Measurements from ENCODE around the gene ZBTB8OS.

Gene ZBTB8OS

DNA sequence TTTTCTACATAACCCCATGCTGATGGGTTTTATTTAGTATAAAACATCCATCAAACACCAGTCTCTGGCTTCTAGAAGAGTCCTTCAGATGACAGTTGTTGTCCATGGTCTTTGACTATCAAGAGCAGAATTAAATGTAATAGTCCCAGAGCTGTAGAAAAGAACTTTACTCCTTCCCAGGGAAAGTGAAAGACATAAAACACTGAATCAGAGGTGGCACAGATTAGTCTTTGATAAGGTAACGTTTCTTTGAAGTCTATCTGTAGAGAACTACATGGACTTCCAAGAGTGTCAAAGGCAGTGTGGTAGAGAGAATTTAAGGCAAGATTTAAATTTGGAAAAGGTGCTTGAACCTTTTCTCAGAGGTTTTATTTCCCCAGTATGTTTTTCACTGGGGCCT lies 30.3 kb upstream of the ZBTB8OS start:
- TF ChIP-seq FOXP2 (optimal IDR thresholded peaks at IDR 0.05; ENCODE audit: borderline replicate concordance, extremely low read depth, extremely low read length, insufficient read depth) (no peak), POLR2AphosphoS5 (IDR thresholded peaks at IDR 0.05; ENCODE audit: low read depth, low read length) (no peak), TAF1 (IDR thresholded peaks at IDR 0.05; ENCODE audit: borderline replicate concordance, insufficient read depth, low read length) (no peak), REST (IDR thresholded peaks at IDR 0.05; ENCODE audit: insufficient read depth in 1 of 2, low read depth in 2 of 2, low read length in 2 of 2) (no peak), SIN3A (IDR thresholded peaks at IDR 0.05; ENCODE audit: borderline replicate concordance, insufficient read depth, low read length) (no peak)

DNA sequence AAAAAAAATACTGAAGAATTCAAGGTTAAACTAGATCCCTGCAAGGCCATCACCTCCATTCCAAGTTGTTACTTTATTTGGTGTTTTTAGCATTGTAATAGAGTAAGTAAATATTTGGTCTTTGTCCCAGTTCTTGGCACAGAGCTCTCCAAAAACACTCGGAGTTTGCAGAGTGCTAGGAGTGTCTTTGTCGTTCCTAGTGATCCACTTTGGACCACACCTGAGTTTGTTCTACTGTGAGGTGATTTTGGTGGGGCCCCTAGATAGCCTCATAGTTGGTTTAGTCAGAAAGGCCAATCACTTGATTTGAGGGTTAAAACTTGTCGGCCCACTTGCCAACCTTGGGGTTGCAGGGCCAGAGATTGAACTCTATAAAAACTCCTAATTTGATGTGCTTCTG lies 26.6 kb upstream of the ZBTB8OS start:
- TF ChIP-seq FOXP2 (optimal IDR thresholded peaks at IDR 0.05; ENCODE audit: borderline replicate concordance, extremely low read depth, extremely low read length, insufficient read depth), result no peak
- no peak for TF ChIP-seq REST (IDR thresholded peaks at IDR 0.05; ENCODE audit: insufficient read depth in 1 of 2, low read depth in 2 of 2, low read length in 2 of 2)
- TF ChIP-seq TAF1 (IDR thresholded peaks at IDR 0.05; ENCODE audit: borderline replicate concordance, insufficient read depth, low read length), result no peak

DNA sequence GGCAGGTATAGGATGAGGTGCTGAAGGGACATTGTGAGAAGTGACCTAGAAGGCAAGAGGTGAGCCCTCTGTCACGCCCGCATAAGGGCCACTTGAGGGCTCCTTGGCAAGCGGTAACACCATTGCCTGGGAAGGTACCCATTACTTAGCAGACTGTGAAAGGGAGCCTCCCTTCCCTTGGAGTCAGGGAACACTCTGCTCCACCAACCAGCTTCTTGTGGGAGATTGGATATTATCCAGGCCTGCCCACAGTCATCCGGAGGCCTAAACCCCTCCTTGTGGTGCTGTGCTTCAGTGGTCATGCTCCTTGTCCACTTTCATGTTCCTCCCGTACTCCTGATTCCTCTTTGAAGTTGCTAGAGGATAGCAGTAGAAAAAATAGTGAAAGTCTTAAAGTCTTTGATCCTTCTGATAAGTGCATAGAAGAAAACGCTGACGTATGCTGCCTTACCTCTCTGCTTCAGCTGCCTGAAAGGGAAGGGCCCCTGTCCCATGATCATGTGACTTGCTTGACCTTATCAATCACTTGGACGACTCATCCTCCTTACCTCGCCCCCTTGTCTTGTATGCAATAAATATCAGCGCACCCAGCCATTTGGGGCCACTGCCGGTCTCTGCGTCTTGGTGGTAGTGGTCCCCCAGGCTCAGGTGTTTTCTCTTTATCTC lies 16.7 kb upstream of the ZBTB8OS start:
- TF ChIP-seq SIN3A (IDR thresholded peaks at IDR 0.05; ENCODE audit: borderline replicate concordance, insufficient read depth, low read length), result no peak
- no peak for TF ChIP-seq TAF1 (IDR thresholded peaks at IDR 0.05; ENCODE audit: borderline replicate concordance, insufficient read depth, low read length)
- no peak for TF ChIP-seq REST (IDR thresholded peaks at IDR 0.05; ENCODE audit: insufficient read depth in 1 of 2, low read depth in 2 of 2, low read length in 2 of 2)
- TF ChIP-seq FOXP2 (optimal IDR thresholded peaks at IDR 0.05; ENCODE audit: borderline replicate concordance, extremely low read depth, extremely low read length, insufficient read depth), result no peak
- no peak for TF ChIP-seq POLR2AphosphoS5 (IDR thresholded peaks at IDR 0.05; ENCODE audit: low read depth, low read length)

- TF ChIP-seq POLR2AphosphoS5 (IDR thresholded peaks at IDR 0.05; ENCODE audit: low read depth, low read length), result no peak
- TF ChIP-seq REST (IDR thresholded peaks at IDR 0.05; ENCODE audit: insufficient read depth in 1 of 2, low read depth in 2 of 2, low read length in 2 of 2), result no peak
- no peak for TF ChIP-seq FOXP2 (optimal IDR thresholded peaks at IDR 0.05; ENCODE audit: borderline replicate concordance, extremely low read depth, extremely low read length, insufficient read depth)
- no peak for TF ChIP-seq SIN3A (IDR thresholded peaks at IDR 0.05; ENCODE audit: borderline replicate concordance, insufficient read depth, low read length)
- TF ChIP-seq TAF1 (IDR thresholded peaks at IDR 0.05; ENCODE audit: borderline replicate concordance, insufficient read depth, low read length), result no peak
Measured at GRCh38 chr1:32665915-32666314, 15.6 kb upstream of the ZBTB8OS start.

DNA sequence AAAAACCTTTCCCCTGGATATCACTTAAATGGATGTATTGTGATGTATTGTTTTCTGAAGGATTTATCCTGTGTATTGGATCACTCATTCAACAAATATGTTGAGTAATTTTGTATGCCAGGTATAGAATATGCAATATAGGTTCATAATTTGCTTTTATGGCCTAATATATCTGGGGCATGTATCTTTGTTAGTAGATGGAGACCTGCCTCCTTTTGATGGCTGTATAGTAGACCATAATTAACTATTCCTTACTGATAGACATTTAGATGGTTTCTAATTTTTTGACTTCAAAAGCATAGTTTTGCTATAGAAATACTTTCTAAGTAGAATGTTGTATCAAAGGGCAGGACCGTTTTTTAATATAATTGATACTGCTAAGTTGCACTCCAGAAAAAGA lies 9.2 kb upstream of the ZBTB8OS start:
- TF ChIP-seq FOXP2 (optimal IDR thresholded peaks at IDR 0.05; ENCODE audit: borderline replicate concordance, extremely low read depth, extremely low read length, insufficient read depth) (no peak), TAF1 (IDR thresholded peaks at IDR 0.05; ENCODE audit: borderline replicate concordance, insufficient read depth, low read length) (no peak), POLR2AphosphoS5 (IDR thresholded peaks at IDR 0.05; ENCODE audit: low read depth, low read length) (no peak), SIN3A (IDR thresholded peaks at IDR 0.05; ENCODE audit: borderline replicate concordance, insufficient read depth, low read length) (no peak), REST (IDR thresholded peaks at IDR 0.05; ENCODE audit: insufficient read depth in 1 of 2, low read depth in 2 of 2, low read length in 2 of 2) (no peak)
